GM21360 (cell line): Measurements from ENCODE around the gene RAB40AL.

Experiments used
- ATAC-seq: cut with Tn5 transposase; IDR thresholded peaks from one replicate; pipeline ENCODE4 v1.9.1; 2021; ENCODE audit warnings: mild to moderate bottlenecking, moderate library complexity; ENCODE audit not compliant: unreplicated experiment

Gene RAB40AL

GRCh38 chrX:102979536-102979935 is 42.5 kb downstream of the RAB40AL start:
- ATAC-seq: no peak

GRCh38 chrX:102983205-102983604 is 46.1 kb downstream of the RAB40AL start:
- ATAC-seq: no peak

GRCh38 chrX:102985192-102985591 is 48.1 kb downstream of the RAB40AL start:
- no peak for ATAC-seq
